ENCODE data around the gene TNKS1BP1. TPM values are rescaled to one million over a fixed set of nuclear protein-coding genes. Genes with fewer than 3 reads are reported as not detected.
A peak's percentile ranks its signal among the peaks of the same experiment; 100 is the strongest.

TNKS1BP1 gene
- polyA plus RNA-seq (2012; ENCODE audit: insufficient read length, low read depth), result 127 TPM

GRCh38 chr11:57324886-57325734, at the start of gene TNKS1BP1:
TNKS1BP1 (minus strand) TSS chr11:57324952; CDS start chr11:57321885, 3,067 bp downstream.
- TF ChIP-seq SIN3A (IDR thresholded peaks at IDR 0.05; ENCODE audit: borderline replicate concordance, insufficient read depth, low read length) (no peak), REST (IDR thresholded peaks at IDR 0.05; ENCODE audit: insufficient read depth in 1 of 2, low read depth in 2 of 2, low read length in 2 of 2) (no peak), POLR2AphosphoS5 (IDR thresholded peaks at IDR 0.05; ENCODE audit: low read depth, low read length) (peak; percentile 78), TAF1 (IDR thresholded peaks at IDR 0.05; ENCODE audit: borderline replicate concordance, insufficient read depth, low read length) (0 out of 2 replicates have a peak, but pooled peaks have one; percentile 40), FOXP2 (optimal IDR thresholded peaks at IDR 0.05; ENCODE audit: borderline replicate concordance, extremely low read depth, extremely low read length, insufficient read depth) (no peak)

- TF ChIP-seq FOXP2 (optimal IDR thresholded peaks at IDR 0.05; ENCODE audit: borderline replicate concordance, extremely low read depth, extremely low read length, insufficient read depth) (no peak), POLR2AphosphoS5 (IDR thresholded peaks at IDR 0.05; ENCODE audit: low read depth, low read length) (no peak), REST (IDR thresholded peaks at IDR 0.05; ENCODE audit: insufficient read depth in 1 of 2, low read depth in 2 of 2, low read length in 2 of 2) (no peak), TAF1 (IDR thresholded peaks at IDR 0.05; ENCODE audit: borderline replicate concordance, insufficient read depth, low read length) (no peak), SIN3A (IDR thresholded peaks at IDR 0.05; ENCODE audit: borderline replicate concordance, insufficient read depth, low read length) (no peak)
These were observed 48.4 kb upstream of the TNKS1BP1 start for GRCh38 chr11:57373146-57373545.

GRCh38 chr11:57370941-57371340, 46.2 kb upstream of the TNKS1BP1 start:
- TF ChIP-seq SIN3A (IDR thresholded peaks at IDR 0.05; ENCODE audit: borderline replicate concordance, insufficient read depth, low read length) (no peak), REST (IDR thresholded peaks at IDR 0.05; ENCODE audit: insufficient read depth in 1 of 2, low read depth in 2 of 2, low read length in 2 of 2) (no peak), POLR2AphosphoS5 (IDR thresholded peaks at IDR 0.05; ENCODE audit: low read depth, low read length) (no peak), TAF1 (IDR thresholded peaks at IDR 0.05; ENCODE audit: borderline replicate concordance, insufficient read depth, low read length) (no peak), FOXP2 (optimal IDR thresholded peaks at IDR 0.05; ENCODE audit: borderline replicate concordance, extremely low read depth, extremely low read length, insufficient read depth) (no peak)

- no peak for TF ChIP-seq REST (IDR thresholded peaks at IDR 0.05; ENCODE audit: insufficient read depth in 1 of 2, low read depth in 2 of 2, low read length in 2 of 2)
- no peak for TF ChIP-seq POLR2AphosphoS5 (IDR thresholded peaks at IDR 0.05; ENCODE audit: low read depth, low read length)
- TF ChIP-seq TAF1 (IDR thresholded peaks at IDR 0.05; ENCODE audit: borderline replicate concordance, insufficient read depth, low read length), result no peak
- no peak for TF ChIP-seq SIN3A (IDR thresholded peaks at IDR 0.05; ENCODE audit: borderline replicate concordance, insufficient read depth, low read length)
- no peak for TF ChIP-seq FOXP2 (optimal IDR thresholded peaks at IDR 0.05; ENCODE audit: borderline replicate concordance, extremely low read depth, extremely low read length, insufficient read depth)
These were observed 45.5 kb upstream of the TNKS1BP1 start for GRCh38 chr11:57370251-57370650.
